Islet of Langerhans (tissue), 1 donor: ENCODE measurements around the gene SCN1A.

Experiments
- FAIRE-seq: peaks from one replicate; lab custom pipeline; 2011; peaks lifted over from hg19 to GRCh38; lab: Jason Lieb, UNC

The SCN1A gene

GRCh38 chr2:165970663-165971062, 157.2 kb downstream of the SCN1A start:
- FAIRE-seq: no peak

- FAIRE-seq: no peak
These were observed 158.6 kb downstream of the SCN1A start for GRCh38 chr2:165969227-165969626.

DNA sequence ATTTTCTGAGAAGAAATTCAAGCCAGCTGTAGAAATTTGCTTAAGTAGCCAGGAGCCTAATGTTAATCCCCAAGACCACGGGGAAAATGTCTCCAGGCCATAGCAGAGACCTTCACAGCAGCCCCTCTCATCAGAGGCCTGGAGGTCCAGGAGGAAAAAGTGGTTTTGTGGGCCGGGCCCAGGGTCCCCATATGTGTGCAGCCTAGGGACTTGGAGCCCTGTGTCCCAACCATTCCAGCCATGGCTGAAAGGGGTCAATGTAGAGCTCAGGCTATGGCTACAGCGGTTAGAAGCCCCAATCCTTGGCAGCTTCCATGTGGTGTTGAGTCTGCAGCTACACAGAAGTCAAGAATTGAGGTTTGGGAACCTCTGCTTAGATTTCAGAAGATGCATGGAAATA, 160.1 kb downstream of the SCN1A start:
- no peak for FAIRE-seq

- FAIRE-seq: no peak
These were observed 166.0 kb downstream of the SCN1A start for GRCh38 chr2:165961818-165962217.

DNA sequence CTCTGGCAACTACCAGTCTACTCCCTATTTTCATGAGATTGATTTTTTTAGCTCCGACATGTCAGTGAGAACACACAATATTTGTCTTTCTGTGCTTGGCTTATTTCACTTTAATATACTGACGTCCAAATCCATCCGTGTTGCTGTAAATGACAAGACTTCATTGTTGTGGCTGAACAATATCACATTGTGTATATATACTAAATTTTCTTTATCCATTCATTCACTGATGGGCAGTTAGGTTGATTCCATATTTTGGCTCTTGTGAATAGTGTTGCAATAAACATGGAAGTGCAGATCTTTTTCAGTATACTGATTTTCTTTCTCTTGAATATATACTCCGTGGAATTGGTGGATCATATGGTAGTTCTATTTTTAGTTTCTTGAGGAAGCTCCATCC, 168.4 kb downstream of the SCN1A start:
- no peak for FAIRE-seq

- FAIRE-seq: no peak
These were observed 169.4 kb downstream of the SCN1A start for GRCh38 chr2:165958313-165958960.

GRCh38 chr2:165957030-165957675, 170.7 kb downstream of the SCN1A start:
- no peak for FAIRE-seq

DNA sequence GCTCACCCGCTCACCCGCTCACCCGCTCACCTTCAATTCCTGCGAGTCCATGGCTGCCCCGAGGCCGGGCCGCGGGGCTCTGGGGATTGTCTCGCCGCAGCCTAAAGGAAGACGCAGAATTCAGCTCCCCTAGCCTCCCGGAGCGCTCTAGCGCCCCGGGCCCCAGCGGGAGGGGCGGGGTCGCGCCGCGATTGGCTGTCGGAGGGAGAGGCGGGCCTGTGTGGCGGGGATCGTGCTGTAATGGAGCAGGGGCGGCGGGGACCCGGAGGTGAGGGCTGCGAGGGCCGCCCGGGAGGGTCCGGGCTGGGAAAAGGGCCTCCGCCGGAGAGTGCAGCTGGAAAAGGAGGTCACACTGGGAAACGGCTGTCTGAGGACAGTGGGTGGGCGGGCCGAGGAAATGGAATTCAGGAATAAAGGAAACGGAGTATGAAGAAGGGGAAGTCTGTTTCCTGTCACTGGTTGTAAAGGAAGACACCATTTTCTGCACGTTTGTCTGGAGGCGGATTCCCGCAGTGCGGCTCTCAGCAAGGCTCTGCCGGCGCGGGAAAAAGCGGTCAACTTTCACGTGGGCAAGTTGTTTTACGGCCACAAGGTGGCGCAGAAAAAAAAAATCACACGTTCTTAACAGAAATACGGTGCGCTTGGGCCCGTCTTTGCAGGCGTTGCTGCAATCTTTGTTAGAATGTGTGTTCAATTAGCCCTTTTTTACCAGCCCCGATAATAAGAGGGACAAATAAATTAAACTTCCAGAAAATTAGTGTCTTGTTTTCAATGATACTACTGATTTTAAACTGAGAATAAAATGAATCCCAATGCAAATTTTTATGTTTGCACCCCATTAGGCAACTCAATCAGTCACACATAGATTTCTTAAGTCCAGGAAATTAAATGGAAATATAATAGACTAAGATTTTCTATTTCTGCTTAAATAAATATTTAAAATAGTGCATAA, 173.9 kb downstream of the SCN1A start, which contains the start of gene TTC21B:
TTC21B (minus strand) TSS at position 122 of the 952 bp plus-strand sequence; CDS start at position 51, 71 bp downstream.
- FAIRE-seq: peak; percentile 81

- no peak for FAIRE-seq
These were observed 174.5 kb downstream of the SCN1A start for GRCh38 chr2:165953306-165953654.

GRCh38 chr2:165952741-165953211, 175.0 kb downstream of the SCN1A start:
- FAIRE-seq: peak; percentile 90

DNA sequence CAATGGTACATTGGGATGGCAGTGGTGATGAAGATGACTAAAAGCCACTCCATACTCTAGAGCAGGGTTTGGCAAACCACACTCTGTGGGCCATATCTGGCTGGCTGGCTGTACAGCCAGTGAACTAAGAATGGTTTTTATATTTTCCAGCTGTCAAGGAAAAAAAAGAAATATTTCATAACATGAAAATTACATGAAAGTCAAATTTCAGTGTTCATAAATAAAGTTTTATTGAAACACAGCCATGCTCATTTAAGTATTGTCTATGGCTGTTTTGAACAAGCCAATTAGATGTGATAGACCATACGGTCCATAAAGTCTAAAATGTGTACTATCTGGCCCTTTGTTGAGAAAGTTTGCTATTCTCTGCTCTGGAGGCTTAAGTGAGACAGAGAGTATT, 175.7 kb downstream of the SCN1A start:
- FAIRE-seq: no peak

GRCh38 chr2:165950438-165950837, 177.4 kb downstream of the SCN1A start:
- no peak for FAIRE-seq

DNA sequence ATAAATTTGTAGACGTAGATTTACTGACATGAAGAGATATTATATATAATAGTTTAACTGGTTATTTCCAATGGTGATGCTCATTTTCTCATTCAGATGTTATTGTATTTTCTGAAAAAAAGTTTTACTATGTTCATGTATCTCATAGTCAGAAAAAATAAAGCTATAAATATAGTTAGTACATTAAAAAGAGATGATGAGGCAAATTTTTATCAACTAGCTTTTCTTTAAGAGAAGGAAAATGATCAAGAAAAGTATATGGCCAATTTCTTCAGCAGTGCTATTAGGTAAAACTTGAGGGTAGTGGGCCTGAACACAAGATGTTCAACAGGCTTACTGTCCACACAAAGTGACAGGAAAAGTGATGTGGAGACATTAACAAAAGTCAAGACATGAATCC, 186.0 kb downstream of the SCN1A start:
- no peak for FAIRE-seq

DNA sequence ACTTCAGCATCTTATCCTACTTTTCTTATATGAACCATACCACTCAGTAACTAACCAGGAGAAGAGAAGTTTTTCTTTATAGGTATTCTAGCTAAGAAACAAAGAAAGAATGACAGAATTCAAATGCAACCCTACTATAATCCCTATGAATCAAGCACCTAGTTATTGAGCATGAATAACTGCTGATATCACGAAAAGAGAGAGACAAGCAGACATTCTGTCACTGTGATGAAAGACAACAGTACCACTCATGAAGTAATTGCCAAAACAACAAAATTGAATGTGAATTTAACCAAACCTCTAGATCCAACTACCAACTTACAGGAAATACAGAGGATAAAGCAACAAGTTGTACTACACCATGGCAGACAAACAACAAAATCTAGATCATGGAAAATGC, 189.6 kb downstream of the SCN1A start:
- no peak for FAIRE-seq
